ENCODE data around the gene SARM1.
"Not testable (repeated sequence)": the region's sequence is repeated elsewhere in the genome, so short reads cannot be mapped to it uniquely, and the experiment has no call there.

SARM1 gene

DNA sequence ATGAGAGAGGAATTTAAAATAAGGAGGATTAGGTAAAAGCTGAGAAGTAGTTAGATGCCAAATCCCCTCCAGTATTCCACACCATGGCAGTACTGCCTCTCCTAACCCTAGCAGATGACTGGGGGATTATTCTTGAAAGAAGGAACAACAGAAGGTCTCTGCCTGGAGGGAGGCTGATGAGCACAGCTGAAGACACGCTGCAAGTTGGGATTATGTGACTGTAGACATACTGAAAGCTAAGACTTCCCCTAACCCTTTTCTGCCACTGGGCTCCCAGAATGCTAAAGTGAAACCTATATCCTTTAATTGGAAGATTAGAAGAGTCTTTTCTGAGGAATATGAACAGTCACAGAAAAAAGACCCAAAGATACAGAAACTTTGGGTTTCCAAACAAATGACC, 62.2 kb downstream of the SARM1 start:
- DNase-seq, result no peak

GRCh38 chr17:28434326-28434725, 62.8 kb downstream of the SARM1 start:
- DNase-seq, result not testable (repeated sequence)

DNA sequence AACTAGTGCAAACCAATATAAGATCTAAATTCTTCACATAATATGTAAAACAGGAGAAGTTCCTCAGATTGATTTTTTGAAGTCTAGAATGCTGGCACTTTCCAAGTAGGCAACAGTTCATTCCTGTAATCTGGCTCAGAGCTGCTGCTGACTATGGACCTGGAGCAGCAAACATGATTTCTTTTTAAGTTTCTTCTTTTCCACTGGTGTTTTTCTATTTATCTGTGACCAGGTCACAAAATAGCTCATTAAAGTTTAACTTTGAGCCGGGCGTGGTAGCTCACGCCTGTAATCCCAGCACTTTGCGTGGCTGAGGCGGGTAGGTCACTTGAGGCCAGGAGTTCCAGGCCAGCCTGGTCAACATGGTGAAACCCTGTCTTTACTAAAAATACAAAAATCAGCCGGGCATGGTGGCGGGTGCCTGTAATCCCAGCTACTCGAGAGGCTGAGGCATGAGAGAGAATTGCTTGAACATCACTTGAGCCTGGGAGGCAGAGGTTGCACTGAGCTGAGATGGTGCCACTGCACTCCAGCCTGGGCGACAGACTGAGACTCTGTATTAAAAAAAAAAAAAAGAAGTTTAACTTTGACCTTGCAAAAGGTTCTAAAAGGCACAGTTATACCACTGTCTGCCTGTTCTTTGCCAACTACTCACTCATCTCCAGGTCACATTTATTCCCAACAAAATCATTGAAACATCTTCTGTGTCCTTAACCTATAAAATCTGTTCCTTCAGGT, 72.6 kb downstream of the SARM1 start:
- DNase-seq, result no peak

DNA sequence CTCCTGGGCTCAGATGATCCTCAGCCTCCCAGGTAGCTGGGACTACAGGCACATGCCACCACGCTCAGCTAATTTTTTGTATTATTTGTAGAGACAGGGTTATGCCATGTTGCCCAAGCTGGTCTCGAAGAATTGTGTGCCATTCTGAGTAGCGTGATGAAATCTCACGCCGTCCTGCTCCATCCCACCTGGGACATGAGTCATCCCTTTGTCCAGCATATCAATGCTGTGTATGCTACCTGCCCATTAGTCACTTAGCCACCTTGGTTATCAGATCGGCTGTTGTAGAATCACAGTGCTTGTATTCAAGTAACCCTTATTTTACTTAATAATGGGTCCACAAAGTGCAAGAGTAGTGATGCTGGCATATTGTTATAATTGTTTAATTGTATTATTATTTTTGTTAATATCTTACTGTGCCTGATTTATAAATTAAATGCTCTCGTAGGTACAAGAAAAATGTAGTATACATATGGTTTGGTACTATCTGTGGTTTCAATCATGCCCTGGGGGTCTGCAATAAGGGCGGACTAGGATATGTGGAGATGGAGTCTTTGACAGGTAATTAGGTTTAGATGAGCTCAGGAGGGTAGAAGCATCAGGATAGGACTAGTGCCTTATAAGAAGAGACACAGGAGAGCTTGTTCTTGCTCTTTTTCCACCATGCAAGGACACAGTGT, 75.4 kb downstream of the SARM1 start:
- DNase-seq, result no peak

GRCh38 chr17:28447396-28447760, 75.9 kb downstream of the SARM1 start:
- DNase-seq, result no peak

DNA sequence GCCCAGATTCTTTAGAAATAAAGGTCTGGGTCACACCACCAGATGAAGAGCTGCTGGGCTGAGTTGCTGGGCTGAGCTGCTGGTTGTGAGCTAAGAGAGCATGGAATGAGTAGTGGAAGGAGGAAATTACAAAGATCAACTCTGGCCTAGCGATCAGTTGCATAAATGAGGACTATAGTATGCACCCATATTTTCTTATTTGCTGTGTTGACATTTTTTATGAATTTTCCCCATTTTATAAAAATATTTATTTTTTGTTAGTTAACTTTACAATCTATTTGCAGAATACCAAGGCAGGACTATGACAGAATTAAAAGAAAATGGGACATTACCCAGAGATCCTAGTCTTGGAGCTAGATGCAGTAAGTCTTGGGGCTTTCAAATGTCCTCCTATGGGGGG, 78.4 kb downstream of the SARM1 start:
- no peak for DNase-seq

Data from SHP77 treated with DMSO at 0.1 percent for 48 hours (cell line).